WTC11 (cell line): ENCODE results near the gene RRP12. TPM values are rescaled to one million over a fixed set of nuclear protein-coding genes. Genes with fewer than 3 reads are reported as not detected.

ENCODE experiments used
- ATAC-seq: fragments of 200-7000 bp; cut with Tn5 transposase; 2 replicates; pipeline ENCODE4 v1.10.0; 2021; ENCODE audit warnings: mild to moderate bottlenecking, moderate library complexity
- CTCF ChIA-PET: fragments of 300-600 bp; sonication (Branson Sonifier 250); formaldehyde crosslinking; loops from one replicate; lab custom pipeline; 2021; ENCODE audit warnings: antibody characterized with exemption; lab: Charles Lee
- POLR2A ChIA-PET: fragments of 350-600 bp; sonication (Branson Sonifier 250); formaldehyde crosslinking; loops from one replicate; lab custom pipeline; 2021; ENCODE audit warnings: antibody characterized with exemption; lab: Charles Lee
- DNase-seq: peaks from one replicate; pipeline ENCODE4 v3.0.0; 2021; ENCODE audit warnings: low spot score
- H3K27ac Mint-ChIP-seq: 2 replicates; pipeline ENCODE4 v1.8.0; 2021; ENCODE audit warnings: mixed read lengths
- H3K27me3 Mint-ChIP-seq: 2 replicates; pipeline ENCODE4 v1.8.0; 2021; ENCODE audit warnings: low read depth, mild to moderate bottlenecking, moderate library complexity, mixed read lengths
- H3K36me3 Mint-ChIP-seq: 2 replicates; pipeline ENCODE4 v1.8.0; 2021; ENCODE audit warnings: mixed read lengths
- H3K4me1 Mint-ChIP-seq: 2 replicates; pipeline ENCODE4 v1.8.0; 2022; ENCODE audit warnings: mixed read lengths
- H3K4me3 Mint-ChIP-seq: 2 replicates; pipeline ENCODE4 v1.8.0; 2021; ENCODE audit warnings: mild to moderate bottlenecking, moderate library complexity, mixed read lengths
- H3K9me3 Mint-ChIP-seq: 2 replicates; pipeline ENCODE4 v1.8.0; 2021; ENCODE audit warnings: mixed read lengths
- ETV6 ChIP-seq: sonication (generic); formaldehyde crosslinking; IDR thresholded peaks from 2 replicates; pipeline ENCODE4 v1.8.1; 2022; ENCODE audit warnings: mild to moderate bottlenecking, missing genetic modification reagents
- FOXJ3 ChIP-seq: sonication (generic); formaldehyde crosslinking; IDR thresholded peaks from 2 replicates; pipeline ENCODE4 v1.9.0; 2021; ENCODE audit warnings: missing genetic modification reagents, mild to moderate bottlenecking, borderline replicate concordance
- HMGA2 ChIP-seq: fragments of 250-450 bp; sonication (Bioruptor Pico); IDR thresholded peaks from 2 replicates; pipeline ENCODE4 v1.4.0; 2021; ENCODE audit warnings: mild to moderate bottlenecking, moderate library complexity
- IRF2 ChIP-seq: sonication (generic); formaldehyde crosslinking; IDR thresholded peaks from 2 replicates; pipeline ENCODE4 v1.8.0; 2022; ENCODE audit warnings: low read depth, missing genetic modification reagents, borderline replicate concordance
- NR2C2 ChIP-seq: sonication (generic); formaldehyde crosslinking; IDR thresholded peaks from 2 replicates; pipeline ENCODE4 v1.8.0; 2022; ENCODE audit warnings: mild to moderate bottlenecking, missing genetic modification reagents
- RELA ChIP-seq: sonication (generic); formaldehyde crosslinking; IDR thresholded peaks from 2 replicates; pipeline ENCODE4 v1.8.1; 2022; ENCODE audit warnings: missing genetic modification reagents, mild to moderate bottlenecking, borderline replicate concordance
- SOX15 ChIP-seq: fragments of 250-450 bp; sonication (Bioruptor Pico); IDR thresholded peaks from 2 replicates; pipeline ENCODE4 v1.9.0; 2021; ENCODE audit warnings: mild to moderate bottlenecking
- SP1 ChIP-seq: sonication (generic); formaldehyde crosslinking; conservative IDR thresholded peaks from 2 replicates; pipeline ENCODE4 v1.8.1; 2022; ENCODE audit warnings: missing genetic modification reagents
- ZBTB21 ChIP-seq: sonication (generic); formaldehyde crosslinking; IDR thresholded peaks from 2 replicates; pipeline ENCODE4 v1.8.1; 2023; ENCODE audit warnings: mild to moderate bottlenecking, missing genetic modification reagents, borderline replicate concordance
- ZNF317 ChIP-seq: sonication (generic); formaldehyde crosslinking; IDR thresholded peaks from 2 replicates; pipeline ENCODE4 v1.8.1; 2023; ENCODE audit warnings: low read depth, mild to moderate bottlenecking, moderate library complexity, missing genetic modification reagents, borderline replicate concordance
- ZNF396 ChIP-seq: fragments of 250-450 bp; sonication (Bioruptor Pico); IDR thresholded peaks from 2 replicates; pipeline ENCODE4 v1.8.0; 2021; ENCODE audit warnings: mild to moderate bottlenecking, moderate library complexity, borderline replicate concordance
- ZNF423 ChIP-seq: fragments of 250-450 bp; sonication (Bioruptor Pico); IDR thresholded peaks from 2 replicates; pipeline ENCODE4 v2.1.2; 2022; ENCODE audit warnings: mild to moderate bottlenecking, moderate library complexity
- total RNA-seq: library from RNA; stranded (reverse); gene quantifications from 3 replicates; pipeline ENCODE4 v1.2.3, GENCODE V29; 2021
- TF ChIP-seq, protein P1 (sequence below): sonication (generic); formaldehyde crosslinking; IDR thresholded peaks from 2 replicates; pipeline ENCODE4 v1.8.1; 2023; ENCODE audit warnings: mild to moderate bottlenecking, missing genetic modification reagents, moderate library complexity
- TF ChIP-seq, protein P2 (sequence below): sonication (generic); formaldehyde crosslinking; IDR thresholded peaks from 2 replicates; pipeline ENCODE4 v1.8.1; 2022; ENCODE audit warnings: missing genetic modification reagents, borderline replicate concordance
- TF ChIP-seq, protein P3 (sequence below): sonication (generic); formaldehyde crosslinking; IDR thresholded peaks from 2 replicates; pipeline ENCODE4 v1.8.1; 2023; ENCODE audit warnings: mild to moderate bottlenecking, missing genetic modification reagents, moderate library complexity
- TF ChIP-seq, protein P4 (sequence below): sonication (generic); formaldehyde crosslinking; IDR thresholded peaks from 2 replicates; pipeline ENCODE4 v1.8.1; 2023; ENCODE audit warnings: mild to moderate bottlenecking, moderate library complexity, missing genetic modification reagents
- TF ChIP-seq, protein P5 (sequence below): sonication (generic); formaldehyde crosslinking; IDR thresholded peaks from 2 replicates; pipeline ENCODE4 v1.8.0; 2023; ENCODE audit warnings: missing genetic modification reagents
- TF ChIP-seq, protein P6 (sequence below): sonication (generic); formaldehyde crosslinking; IDR thresholded peaks from 2 replicates; pipeline ENCODE4 v1.8.1; 2022; ENCODE audit warnings: mild to moderate bottlenecking, moderate library complexity, missing genetic modification reagents
- TF ChIP-seq, protein P7 (sequence below): sonication (generic); formaldehyde crosslinking; IDR thresholded peaks from 2 replicates; pipeline ENCODE4 v1.8.1; 2023; ENCODE audit warnings: mild to moderate bottlenecking, missing genetic modification reagents
- TF ChIP-seq, protein P8 (sequence below): sonication (generic); formaldehyde crosslinking; IDR thresholded peaks from 2 replicates; pipeline ENCODE4 v1.8.0; 2022; ENCODE audit warnings: mild to moderate bottlenecking, missing genetic modification reagents
- TF ChIP-seq, protein P9 (sequence below): fragments of 250-450 bp; sonication (Bioruptor Pico); IDR thresholded peaks from 2 replicates; pipeline ENCODE4 v1.8.0; 2021; ENCODE audit warnings: mild to moderate bottlenecking
- TF ChIP-seq, protein P10 (sequence below): sonication (generic); formaldehyde crosslinking; IDR thresholded peaks from 2 replicates; pipeline ENCODE4 v1.8.0; 2023; ENCODE audit warnings: mild to moderate bottlenecking, missing genetic modification reagents

Gene RRP12
- total RNA-seq, 1 experiment from 2014 or later: 56.6 TPM

DNA sequence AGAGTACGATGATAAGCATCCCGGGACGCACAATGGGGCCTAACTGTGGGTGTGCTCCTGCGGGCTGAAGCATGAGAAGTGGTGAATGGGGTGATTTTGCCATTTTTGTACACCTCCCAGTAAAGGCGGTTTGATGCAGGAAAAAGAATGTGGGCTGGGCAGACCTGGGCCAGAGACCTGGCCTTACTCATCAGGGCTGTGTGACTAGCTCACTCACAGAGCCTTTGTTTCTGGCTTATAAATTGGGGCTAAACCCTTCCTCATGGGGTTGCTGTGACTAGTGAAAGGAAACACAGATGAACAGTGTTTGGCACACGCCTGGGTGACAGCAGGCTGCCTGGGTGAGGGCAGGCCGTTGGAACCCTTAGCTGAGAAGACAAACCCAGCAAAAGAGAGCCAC is 18.0 kb downstream of the RRP12 start:
- no peaks in the 10 kb centered on the region for H3K4me1 Mint-ChIP-seq
- H3K9me3 Mint-ChIP-seq: no peaks in the 10 kb centered on the region
- DNase-seq (no peak), ATAC-seq (no peak)
- no peak overlapping the region for H3K4me3 Mint-ChIP-seq
- TF ChIP-seq NR2C2 (CRISPR knock-in tag) (no peak), ZNF423 (CRISPR knock-in tag) (no peak), SP1 (CRISPR knock-in tag) (no peak), ETV6 (CRISPR knock-in tag) (no peak), RELA (CRISPR knock-in tag) (no peak), SOX15 (CRISPR knock-in tag) (no peak), ZBTB21 (CRISPR knock-in tag) (no peak), IRF2 (CRISPR knock-in tag) (no peak), ZNF396 (CRISPR knock-in tag) (no peak)
- TF ChIP-seq, protein P1, sequence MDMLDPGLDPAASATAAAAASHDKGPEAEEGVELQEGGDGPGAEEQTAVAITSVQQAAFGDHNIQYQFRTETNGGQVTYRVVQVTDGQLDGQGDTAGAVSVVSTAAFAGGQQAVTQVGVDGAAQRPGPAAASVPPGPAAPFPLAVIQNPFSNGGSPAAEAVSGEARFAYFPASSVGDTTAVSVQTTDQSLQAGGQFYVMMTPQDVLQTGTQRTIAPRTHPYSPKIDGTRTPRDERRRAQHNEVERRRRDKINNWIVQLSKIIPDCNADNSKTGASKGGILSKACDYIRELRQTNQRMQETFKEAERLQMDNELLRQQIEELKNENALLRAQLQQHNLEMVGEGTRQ: no peak
- TF ChIP-seq, protein P2, sequence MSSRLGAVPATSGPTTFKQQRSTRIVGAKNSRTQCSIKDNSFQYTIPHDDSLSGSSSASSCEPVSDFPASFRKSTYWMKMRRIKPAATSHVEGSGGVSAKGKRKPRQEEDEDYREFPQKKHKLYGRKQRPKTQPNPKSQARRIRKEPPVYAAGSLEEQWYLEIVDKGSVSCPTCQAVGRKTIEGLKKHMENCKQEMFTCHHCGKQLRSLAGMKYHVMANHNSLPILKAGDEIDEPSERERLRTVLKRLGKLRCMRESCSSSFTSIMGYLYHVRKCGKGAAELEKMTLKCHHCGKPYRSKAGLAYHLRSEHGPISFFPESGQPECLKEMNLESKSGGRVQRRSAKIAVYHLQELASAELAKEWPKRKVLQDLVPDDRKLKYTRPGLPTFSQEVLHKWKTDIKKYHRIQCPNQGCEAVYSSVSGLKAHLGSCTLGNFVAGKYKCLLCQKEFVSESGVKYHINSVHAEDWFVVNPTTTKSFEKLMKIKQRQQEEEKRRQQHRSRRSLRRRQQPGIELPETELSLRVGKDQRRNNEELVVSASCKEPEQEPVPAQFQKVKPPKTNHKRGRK (CRISPR knock-in tag): no peak
- TF ChIP-seq, protein P3, sequence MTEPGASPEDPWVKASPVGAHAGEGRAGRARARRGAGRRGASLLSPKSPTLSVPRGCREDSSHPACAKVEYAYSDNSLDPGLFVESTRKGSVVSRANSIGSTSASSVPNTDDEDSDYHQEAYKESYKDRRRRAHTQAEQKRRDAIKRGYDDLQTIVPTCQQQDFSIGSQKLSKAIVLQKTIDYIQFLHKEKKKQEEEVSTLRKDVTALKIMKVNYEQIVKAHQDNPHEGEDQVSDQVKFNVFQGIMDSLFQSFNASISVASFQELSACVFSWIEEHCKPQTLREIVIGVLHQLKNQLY (CRISPR knock-in tag): no peak
- TF ChIP-seq, protein P4, sequence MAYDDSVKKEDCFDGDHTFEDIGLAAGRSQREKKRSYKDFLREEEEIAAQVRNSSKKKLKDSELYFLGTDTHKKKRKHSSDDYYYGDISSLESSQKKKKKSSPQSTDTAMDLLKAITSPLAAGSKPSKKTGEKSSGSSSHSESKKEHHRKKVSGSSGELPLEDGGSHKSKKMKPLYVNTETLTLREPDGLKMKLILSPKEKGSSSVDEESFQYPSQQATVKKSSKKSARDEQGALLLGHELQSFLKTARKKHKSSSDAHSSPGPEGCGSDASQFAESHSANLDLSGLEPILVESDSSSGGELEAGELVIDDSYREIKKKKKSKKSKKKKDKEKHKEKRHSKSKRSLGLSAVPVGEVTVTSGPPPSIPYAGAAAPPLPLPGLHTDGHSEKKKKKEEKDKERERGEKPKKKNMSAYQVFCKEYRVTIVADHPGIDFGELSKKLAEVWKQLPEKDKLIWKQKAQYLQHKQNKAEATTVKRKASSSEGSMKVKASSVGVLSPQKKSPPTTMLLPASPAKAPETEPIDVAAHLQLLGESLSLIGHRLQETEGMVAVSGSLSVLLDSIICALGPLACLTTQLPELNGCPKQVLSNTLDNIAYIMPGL (CRISPR knock-in tag): no peak
- TF ChIP-seq, protein P5, sequence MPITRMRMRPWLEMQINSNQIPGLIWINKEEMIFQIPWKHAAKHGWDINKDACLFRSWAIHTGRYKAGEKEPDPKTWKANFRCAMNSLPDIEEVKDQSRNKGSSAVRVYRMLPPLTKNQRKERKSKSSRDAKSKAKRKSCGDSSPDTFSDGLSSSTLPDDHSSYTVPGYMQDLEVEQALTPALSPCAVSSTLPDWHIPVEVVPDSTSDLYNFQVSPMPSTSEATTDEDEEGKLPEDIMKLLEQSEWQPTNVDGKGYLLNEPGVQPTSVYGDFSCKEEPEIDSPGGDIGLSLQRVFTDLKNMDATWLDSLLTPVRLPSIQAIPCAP: no peak
- no peak overlapping the region; the same call in 1 of the 2 replicates for H3K27ac Mint-ChIP-seq
- CTCF ChIA-PET: no interaction called here
- no peaks in the 10 kb centered on the region for H3K27me3 Mint-ChIP-seq
- POLR2A ChIA-PET: no interaction called here
- H3K36me3 Mint-ChIP-seq: peaks cover 36% of the 10 kb centered on the region

DNA sequence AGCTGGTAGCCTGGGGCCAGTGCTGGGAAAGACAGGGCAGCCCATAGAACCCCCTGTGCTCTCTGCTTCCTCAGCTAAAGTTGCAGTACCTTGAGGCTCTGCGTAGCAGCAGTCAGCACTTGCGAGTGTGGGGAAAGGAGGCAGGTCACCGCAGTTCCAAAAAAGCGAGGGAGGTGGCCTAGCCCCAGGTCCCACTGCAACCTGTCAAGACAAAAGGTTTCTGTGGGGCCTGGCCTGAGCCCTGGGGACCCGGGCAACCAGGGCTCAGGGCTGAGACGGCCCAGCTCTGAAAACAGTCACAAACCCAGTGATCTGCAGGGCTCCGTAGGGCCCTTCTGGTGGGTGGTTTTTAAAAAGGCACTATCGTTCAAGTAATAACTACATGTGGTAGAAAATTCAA is 19.5 kb downstream of the RRP12 start:
- POLR2A ChIA-PET: no interaction called here
- TF ChIP-seq ZNF317: no peak
- TF ChIP-seq, protein P6, sequence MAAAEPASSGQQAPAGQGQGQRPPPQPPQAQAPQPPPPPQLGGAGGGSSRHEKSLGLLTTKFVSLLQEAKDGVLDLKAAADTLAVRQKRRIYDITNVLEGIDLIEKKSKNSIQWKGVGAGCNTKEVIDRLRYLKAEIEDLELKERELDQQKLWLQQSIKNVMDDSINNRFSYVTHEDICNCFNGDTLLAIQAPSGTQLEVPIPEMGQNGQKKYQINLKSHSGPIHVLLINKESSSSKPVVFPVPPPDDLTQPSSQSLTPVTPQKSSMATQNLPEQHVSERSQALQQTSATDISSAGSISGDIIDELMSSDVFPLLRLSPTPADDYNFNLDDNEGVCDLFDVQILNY (CRISPR knock-in tag): no peak
- TF ChIP-seq, protein P7, sequence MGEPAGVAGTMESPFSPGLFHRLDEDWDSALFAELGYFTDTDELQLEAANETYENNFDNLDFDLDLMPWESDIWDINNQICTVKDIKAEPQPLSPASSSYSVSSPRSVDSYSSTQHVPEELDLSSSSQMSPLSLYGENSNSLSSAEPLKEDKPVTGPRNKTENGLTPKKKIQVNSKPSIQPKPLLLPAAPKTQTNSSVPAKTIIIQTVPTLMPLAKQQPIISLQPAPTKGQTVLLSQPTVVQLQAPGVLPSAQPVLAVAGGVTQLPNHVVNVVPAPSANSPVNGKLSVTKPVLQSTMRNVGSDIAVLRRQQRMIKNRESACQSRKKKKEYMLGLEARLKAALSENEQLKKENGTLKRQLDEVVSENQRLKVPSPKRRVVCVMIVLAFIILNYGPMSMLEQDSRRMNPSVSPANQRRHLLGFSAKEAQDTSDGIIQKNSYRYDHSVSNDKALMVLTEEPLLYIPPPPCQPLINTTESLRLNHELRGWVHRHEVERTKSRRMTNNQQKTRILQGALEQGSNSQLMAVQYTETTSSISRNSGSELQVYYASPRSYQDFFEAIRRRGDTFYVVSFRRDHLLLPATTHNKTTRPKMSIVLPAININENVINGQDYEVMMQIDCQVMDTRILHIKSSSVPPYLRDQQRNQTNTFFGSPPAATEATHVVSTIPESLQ (CRISPR knock-in tag): no peak
- TF ChIP-seq, protein P8, sequence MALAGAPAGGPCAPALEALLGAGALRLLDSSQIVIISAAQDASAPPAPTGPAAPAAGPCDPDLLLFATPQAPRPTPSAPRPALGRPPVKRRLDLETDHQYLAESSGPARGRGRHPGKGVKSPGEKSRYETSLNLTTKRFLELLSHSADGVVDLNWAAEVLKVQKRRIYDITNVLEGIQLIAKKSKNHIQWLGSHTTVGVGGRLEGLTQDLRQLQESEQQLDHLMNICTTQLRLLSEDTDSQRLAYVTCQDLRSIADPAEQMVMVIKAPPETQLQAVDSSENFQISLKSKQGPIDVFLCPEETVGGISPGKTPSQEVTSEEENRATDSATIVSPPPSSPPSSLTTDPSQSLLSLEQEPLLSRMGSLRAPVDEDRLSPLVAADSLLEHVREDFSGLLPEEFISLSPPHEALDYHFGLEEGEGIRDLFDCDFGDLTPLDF (CRISPR knock-in tag): no peak
- no peak for TF ChIP-seq FOXJ3 (CRISPR knock-in tag)
- TF ChIP-seq, protein P9, sequence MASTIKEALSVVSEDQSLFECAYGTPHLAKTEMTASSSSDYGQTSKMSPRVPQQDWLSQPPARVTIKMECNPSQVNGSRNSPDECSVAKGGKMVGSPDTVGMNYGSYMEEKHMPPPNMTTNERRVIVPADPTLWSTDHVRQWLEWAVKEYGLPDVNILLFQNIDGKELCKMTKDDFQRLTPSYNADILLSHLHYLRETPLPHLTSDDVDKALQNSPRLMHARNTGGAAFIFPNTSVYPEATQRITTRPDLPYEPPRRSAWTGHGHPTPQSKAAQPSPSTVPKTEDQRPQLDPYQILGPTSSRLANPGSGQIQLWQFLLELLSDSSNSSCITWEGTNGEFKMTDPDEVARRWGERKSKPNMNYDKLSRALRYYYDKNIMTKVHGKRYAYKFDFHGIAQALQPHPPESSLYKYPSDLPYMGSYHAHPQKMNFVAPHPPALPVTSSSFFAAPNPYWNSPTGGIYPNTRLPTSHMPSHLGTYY (CRISPR knock-in tag): no peak
- no peak for TF ChIP-seq HMGA2 (CRISPR knock-in tag)
- TF ChIP-seq, protein P10, sequence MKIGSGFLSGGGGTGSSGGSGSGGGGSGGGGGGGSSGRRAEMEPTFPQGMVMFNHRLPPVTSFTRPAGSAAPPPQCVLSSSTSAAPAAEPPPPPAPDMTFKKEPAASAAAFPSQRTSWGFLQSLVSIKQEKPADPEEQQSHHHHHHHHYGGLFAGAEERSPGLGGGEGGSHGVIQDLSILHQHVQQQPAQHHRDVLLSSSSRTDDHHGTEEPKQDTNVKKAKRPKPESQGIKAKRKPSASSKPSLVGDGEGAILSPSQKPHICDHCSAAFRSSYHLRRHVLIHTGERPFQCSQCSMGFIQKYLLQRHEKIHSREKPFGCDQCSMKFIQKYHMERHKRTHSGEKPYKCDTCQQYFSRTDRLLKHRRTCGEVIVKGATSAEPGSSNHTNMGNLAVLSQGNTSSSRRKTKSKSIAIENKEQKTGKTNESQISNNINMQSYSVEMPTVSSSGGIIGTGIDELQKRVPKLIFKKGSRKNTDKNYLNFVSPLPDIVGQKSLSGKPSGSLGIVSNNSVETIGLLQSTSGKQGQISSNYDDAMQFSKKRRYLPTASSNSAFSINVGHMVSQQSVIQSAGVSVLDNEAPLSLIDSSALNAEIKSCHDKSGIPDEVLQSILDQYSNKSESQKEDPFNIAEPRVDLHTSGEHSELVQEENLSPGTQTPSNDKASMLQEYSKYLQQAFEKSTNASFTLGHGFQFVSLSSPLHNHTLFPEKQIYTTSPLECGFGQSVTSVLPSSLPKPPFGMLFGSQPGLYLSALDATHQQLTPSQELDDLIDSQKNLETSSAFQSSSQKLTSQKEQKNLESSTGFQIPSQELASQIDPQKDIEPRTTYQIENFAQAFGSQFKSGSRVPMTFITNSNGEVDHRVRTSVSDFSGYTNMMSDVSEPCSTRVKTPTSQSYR (CRISPR knock-in tag): no peak

More for the DNA sequence above, 19.5 kb downstream of the RRP12 start:
- Mint-ChIP-seq H3K27ac (no peak overlapping the region), H3K4me3 (no peak overlapping the region), H3K9me3 (no peaks in the 10 kb centered on the region), H3K4me1 (no peaks in the 10 kb centered on the region), H3K27me3 (no peaks in the 10 kb centered on the region), H3K36me3 (peaks cover 32% of the 10 kb centered on the region)
- CTCF ChIA-PET: no interaction called here
- no peak for DNase-seq
- no peak for ATAC-seq
